HG03060 (cell line): ENCODE data around the gene DNAJC19.
"Not testable (repeated sequence)": the region's sequence is repeated elsewhere in the genome, so short reads cannot be mapped to it uniquely, and the experiment has no call there.

Source experiments
- ATAC-seq: cut with Tn5 transposase; IDR thresholded peaks from one replicate; pipeline ENCODE4 v1.9.1; 2021; ENCODE audit warnings: low read depth, moderate number of reproducible peaks; ENCODE audit not compliant: unreplicated experiment

The DNAJC19 gene

GRCh38 chr3:180989291-180990163, at the start of gene DNAJC19:
DNAJC19 (minus strand) TSS chr3:180989736; CDS start chr3:180989602, 134 bp downstream.
- ATAC-seq: peak; percentile 93

- no peak for ATAC-seq
Measured at GRCh38 chr3:181030948-181031347, 41.4 kb upstream of the DNAJC19 start.

- no peak for ATAC-seq
Measured at GRCh38 chr3:181025204-181025603, 35.7 kb upstream of the DNAJC19 start.

- ATAC-seq: no peak
Measured at GRCh38 chr3:181017690-181018089, 28.2 kb upstream of the DNAJC19 start.

- no peak for ATAC-seq
Measured at GRCh38 chr3:181009225-181009624, 19.7 kb upstream of the DNAJC19 start.

GRCh38 chr3:181008796-181009195, 19.3 kb upstream of the DNAJC19 start:
- ATAC-seq: no peak

GRCh38 chr3:181007262-181007661, 17.7 kb upstream of the DNAJC19 start:
- ATAC-seq: no peak

- ATAC-seq: no peak
Measured at GRCh38 chr3:181006541-181006940, 17.0 kb upstream of the DNAJC19 start.

- ATAC-seq: not testable (repeated sequence)
Measured at GRCh38 chr3:181003469-181003868, 13.9 kb upstream of the DNAJC19 start.

GRCh38 chr3:181002331-181002730, 12.8 kb upstream of the DNAJC19 start:
- ATAC-seq: not testable (repeated sequence)

GRCh38 chr3:180996415-180996932, 6.9 kb upstream of the DNAJC19 start:
- ATAC-seq: no peak

GRCh38 chr3:180990505-180990904, 969 bp upstream of the DNAJC19 start:
- ATAC-seq: no peak

- ATAC-seq: no peak
Measured at GRCh38 chr3:180987344-180987743, 2.2 kb downstream of the DNAJC19 start.

GRCh38 chr3:180986366-180986765, 3.2 kb downstream of the DNAJC19 start:
- ATAC-seq: not testable (repeated sequence)

- ATAC-seq: no peak
Measured at GRCh38 chr3:180983136-180983535, 6.4 kb downstream of the DNAJC19 start.

- ATAC-seq: no peak
Measured at GRCh38 chr3:180981912-180982311, 7.6 kb downstream of the DNAJC19 start.

- ATAC-seq: no peak
Measured at GRCh38 chr3:180980611-180981010, 8.9 kb downstream of the DNAJC19 start.

- no peak for ATAC-seq
Measured at GRCh38 chr3:180979961-180980360, 9.6 kb downstream of the DNAJC19 start.

- ATAC-seq: no peak
Measured at GRCh38 chr3:180977498-180977897, 12.0 kb downstream of the DNAJC19 start.

- no peak for ATAC-seq
Measured at GRCh38 chr3:180974286-180974685, 15.2 kb downstream of the DNAJC19 start.

GRCh38 chr3:180973543-180973942, 16.0 kb downstream of the DNAJC19 start:
- ATAC-seq: peak; percentile 58

GRCh38 chr3:180970931-180971330, 18.6 kb downstream of the DNAJC19 start:
- ATAC-seq: no peak
